Stimulated activated CD8-positive, alpha-beta memory T cell treated with anti-CD3 and anti-CD28 coated beads, Interleukin-4, amount 100 ng/mL, for 24 hours (primary cell): ENCODE data around the gene CUBN.
A peak's percentile ranks its signal among the peaks of the same experiment; 100 is the strongest.

Experiments used
- DNase-seq: peaks from one replicate; pipeline ENCODE4 v3.0.0-alpha.2; 2020; ENCODE audit warnings: low read depth

CUBN gene

GRCh38 chr10:17129741-17130140 lies at the start of gene CUBN:
CUBN (minus strand) TSS chr10:17129811; CDS start chr10:17129765, 46 bp downstream.
- no peak for DNase-seq

GRCh38 chr10:17179002-17179401 lies 49.4 kb upstream of the CUBN start:
- DNase-seq = no peak

GRCh38 chr10:17178006-17178405 lies 48.4 kb upstream of the CUBN start:
- DNase-seq = no peak

- DNase-seq = no peak
Observed at GRCh38 chr10:17177014-17177413, 47.4 kb upstream of the CUBN start.

- DNase-seq = no peak
Observed at GRCh38 chr10:17176091-17176490, 46.5 kb upstream of the CUBN start.

GRCh38 chr10:17175551-17175950 lies 45.9 kb upstream of the CUBN start:
- DNase-seq = no peak

GRCh38 chr10:17174626-17175025 lies 45.0 kb upstream of the CUBN start:
- DNase-seq = no peak

- no peak for DNase-seq
Observed at GRCh38 chr10:17171141-17171641, 41.6 kb upstream of the CUBN start.

GRCh38 chr10:17169803-17170202 lies 40.2 kb upstream of the CUBN start:
- no peak for DNase-seq

- DNase-seq = no peak
Observed at GRCh38 chr10:17166699-17167098, 37.1 kb upstream of the CUBN start.

GRCh38 chr10:17162828-17163227 lies 33.2 kb upstream of the CUBN start:
- DNase-seq = no peak

GRCh38 chr10:17161775-17162174 lies 32.2 kb upstream of the CUBN start:
- DNase-seq = no peak

GRCh38 chr10:17157024-17157423 lies 27.4 kb upstream of the CUBN start:
- no peak for DNase-seq

- no peak for DNase-seq
Observed at GRCh38 chr10:17155826-17156225, 26.2 kb upstream of the CUBN start.

- DNase-seq = no peak
Observed at GRCh38 chr10:17154116-17154515, 24.5 kb upstream of the CUBN start.

GRCh38 chr10:17153321-17153720 lies 23.7 kb upstream of the CUBN start:
- DNase-seq = no peak

- no peak for DNase-seq
Observed at GRCh38 chr10:17151716-17152115, 22.1 kb upstream of the CUBN start.

GRCh38 chr10:17147884-17148489 lies 18.4 kb upstream of the CUBN start:
- no peak for DNase-seq

GRCh38 chr10:17146892-17147291 lies 17.3 kb upstream of the CUBN start:
- no peak for DNase-seq

- DNase-seq = no peak
Observed at GRCh38 chr10:17145239-17145638, 15.6 kb upstream of the CUBN start.

- DNase-seq = peak; percentile 38
Observed at GRCh38 chr10:17144757-17145156, 15.1 kb upstream of the CUBN start.

- no peak for DNase-seq
Observed at GRCh38 chr10:17144032-17144431, 14.4 kb upstream of the CUBN start.

- DNase-seq = no peak
Observed at GRCh38 chr10:17143055-17143690, 13.6 kb upstream of the CUBN start.
